GM12878 (cell line): ENCODE measurements around the gene SULF2. TPM values are rescaled to one million over a fixed set of nuclear protein-coding genes. Genes with fewer than 3 reads are reported as not detected.

Experiments
- ATAC-seq: fragments of 200-7000 bp; cut with Tn5 transposase; 3 replicates; pipeline ENCODE4 v1.9.1; 2020; ENCODE audit warnings: mild to moderate bottlenecking, moderate library complexity
- BruUV-seq: library from RNA; stranded (reverse); fragments of 400-500 nt; replicated peaks from 2 replicates; lab custom pipeline; 2021; lab: Mats Ljungman, UMichigan
- CTCF ChIA-PET: fragments of 300-600 bp; sonication (Branson Sonifier 250); formaldehyde crosslinking; extraction: SDS; loops from one replicate; lab custom pipeline; 2021; ENCODE audit warnings: inconsistent platforms; lab: Yijun Ruan, JAX
- POLR2A ChIA-PET: fragments of 350-600 bp; formaldehyde crosslinking; extraction: SDS; loops from one replicate; lab custom pipeline; 2021; ENCODE audit warnings: inconsistent platforms; lab: Charles Lee
- RAD21 ChIA-PET: fragments of 300-600 bp; sonication (Branson Sonifier 250); formaldehyde crosslinking; loops from one replicate; lab custom pipeline; 2023; ENCODE audit warnings: antibody characterized with exemption; ENCODE audit not compliant: unreplicated experiment; lab: Charles Lee
- SMC1A ChIA-PET: fragments of 300-600 bp; sonication (Branson Sonifier 250); formaldehyde crosslinking; loops from one replicate; lab custom pipeline; 2023; ENCODE audit not compliant: unreplicated experiment, uncharacterized antibody; lab: Charles Lee
- DNase-seq: peaks from one replicate; pipeline ENCODE4 v3.0.0-alpha.2; 2011; ENCODE audit warnings: low read depth, low spot score
- FAIRE-seq: peaks from 3 replicates; lab custom pipeline; 2011; peaks lifted over from hg19 to GRCh38; lab: Jason Lieb, UNC
- H2AFZ ChIP-seq: 2 replicates; pipeline ENCODE4 v1.6.0; 2011; ENCODE audit warnings: low read depth, low read length, control low read depth; ENCODE audit not compliant: control insufficient read depth
- H3K27ac ChIP-seq: 2 replicates; pipeline ENCODE4 v1.5.1; 2011; ENCODE audit warnings: control low read depth; ENCODE audit not compliant: control insufficient read depth, insufficient read depth
- H3K27me3 ChIP-seq, 2 experiments: replicated peaks in 1 of 2; 2 replicates each; pipeline versions ENCODE4 v1.6.0 to v1.6.1; 2011; ENCODE audit warnings: low read length in 1 of 2; ENCODE audit not compliant: control insufficient read depth in 2 of 2, insufficient read depth in 2 of 2
- H3K36me3 ChIP-seq, 2 experiments: 2 replicates each; pipeline ENCODE4 v1.5.1; 2011; ENCODE audit warnings: low read length in 1 of 2; ENCODE audit not compliant: control insufficient read depth in 2 of 2, insufficient read depth in 2 of 2
- H3K4me1 ChIP-seq: 2 replicates; pipeline ENCODE4 v1.6.1; 2011; ENCODE audit warnings: mild to moderate bottlenecking, low read length, moderate library complexity, mixed read lengths; ENCODE audit not compliant: control insufficient read depth, insufficient read depth
- H3K4me2 ChIP-seq: 2 replicates; pipeline ENCODE4 v1.6.0; 2011; ENCODE audit warnings: control low read depth; ENCODE audit not compliant: control insufficient read depth, insufficient read depth
- H3K4me3 ChIP-seq: fragments of 200-600 bp; sonication (generic); 2 replicates; pipeline ENCODE4 v1.5.1; 2016
- H3K79me2 ChIP-seq: 2 replicates; pipeline ENCODE4 v1.6.0; 2011; ENCODE audit warnings: low read length; ENCODE audit not compliant: control insufficient read depth, insufficient read depth
- H3K9ac ChIP-seq: 2 replicates; pipeline ENCODE4 v1.8.0; 2011; ENCODE audit warnings: low read length, control low read depth, mixed read lengths; ENCODE audit not compliant: control insufficient read depth, insufficient read depth
- H3K9me3 ChIP-seq: replicated peaks from 3 replicates; pipeline ENCODE4 v1.5.1; 2011; ENCODE audit warnings: mild to moderate bottlenecking, low read length; ENCODE audit not compliant: control insufficient read depth, insufficient read depth
- H4K20me1 ChIP-seq: 2 replicates; pipeline ENCODE4 v1.6.0; 2011; ENCODE audit not compliant: control insufficient read depth, insufficient read depth
- ATF3 ChIP-seq: IDR thresholded peaks from 2 replicates; pipeline ENCODE4 v1.6.1; 2011; ENCODE audit warnings: low read depth, mild to moderate bottlenecking, low read length, moderate library complexity, borderline replicate concordance; ENCODE audit errors: extremely low read depth
- BCLAF1 ChIP-seq: fragments of 450-650 bp; IDR thresholded peaks from 2 replicates; pipeline ENCODE4 v1.6.1; 2017; ENCODE audit warnings: antibody characterized with exemption, mild to moderate bottlenecking, moderate library complexity
- CBX3 ChIP-seq: fragments of 200-600 bp; sonication (generic); IDR thresholded peaks from 2 replicates; pipeline ENCODE4 v1.6.1; 2016; ENCODE audit warnings: low read depth, borderline replicate concordance
- E2F4 ChIP-seq: IDR thresholded peaks from 2 replicates; pipeline ENCODE4 v1.6.1; 2012; ENCODE audit warnings: low read depth, low read length, improper control_type of control experiment
- FOXK2 ChIP-seq: fragments of 450-650 bp; IDR thresholded peaks from 2 replicates; pipeline ENCODE4 v1.6.1; 2017; ENCODE audit warnings: mild to moderate bottlenecking, moderate library complexity
- IKZF1 ChIP-seq: fragments of 450-650 bp; conservative IDR thresholded peaks from 2 replicates; pipeline ENCODE4 v1.6.1; 2017; ENCODE audit warnings: antibody characterized with exemption, mild to moderate bottlenecking
- KAT2A ChIP-seq: conservative IDR thresholded peaks from 2 replicates; pipeline ENCODE4 v1.6.1; 2011; ENCODE audit warnings: low read depth, low read length; ENCODE audit not compliant: control insufficient read depth
- KDM1A ChIP-seq: fragments of 200-600 bp; sonication (generic); IDR thresholded peaks from 2 replicates; pipeline ENCODE4 v1.6.1; 2016; ENCODE audit warnings: borderline replicate concordance
- MAX ChIP-seq: IDR thresholded peaks from 2 replicates; pipeline ENCODE4 v1.6.1; 2012; ENCODE audit warnings: low read depth, low read length, improper control_type of control experiment
- MEF2A ChIP-seq: IDR thresholded peaks from 2 replicates; pipeline ENCODE4 v1.6.1; 2011; ENCODE audit warnings: low read depth, mild to moderate bottlenecking, low read length, moderate library complexity; ENCODE audit not compliant: insufficient read depth
- NRF1 ChIP-seq: conservative IDR thresholded peaks from 2 replicates; pipeline ENCODE4 v1.6.1; 2011; ENCODE audit warnings: mild to moderate bottlenecking, low read depth, low read length, improper control_type of control experiment
- PAX8 ChIP-seq: fragments of 450-650 bp; IDR thresholded peaks from 2 replicates; pipeline ENCODE4 v1.6.1; 2017; ENCODE audit warnings: mild to moderate bottlenecking, moderate library complexity
- SMAD5 ChIP-seq: IDR thresholded peaks from 2 replicates; pipeline ENCODE4 v1.6.1; 2016; ENCODE audit warnings: antibody characterized with exemption, low read depth
- SREBF2 ChIP-seq: IDR thresholded peaks from 2 replicates; pipeline ENCODE4 v1.6.1; 2012; ENCODE audit warnings: mild to moderate bottlenecking, low read length
- SRF ChIP-seq, 2 experiments: IDR thresholded peaks; 2 replicates each; pipeline ENCODE4 v1.6.1; 2011; ENCODE audit warnings: low read depth in 2 of 2, low read length in 2 of 2, mild to moderate bottlenecking in 1 of 2, moderate library complexity in 1 of 2
- ZBTB33 ChIP-seq: fragments of 450-650 bp; IDR thresholded peaks from 2 replicates; pipeline ENCODE4 v1.6.1; 2017; ENCODE audit warnings: mild to moderate bottlenecking
- ZNF274 ChIP-seq: IDR thresholded peaks from one replicate; pipeline ENCODE4 v1.8.0; 2011; ENCODE audit not compliant: insufficient read length, insufficient read depth
- ZZZ3 ChIP-seq: IDR thresholded peaks from 2 replicates; pipeline ENCODE4 v1.6.1; 2011; ENCODE audit warnings: low read depth; ENCODE audit not compliant: control insufficient read depth, insufficient read length
- WGBS: methylation state at CpG from one replicate; pipeline ENCODE4 v1.1.6; 2016; ENCODE audit warnings: low lambda C conversion rate; ENCODE audit not compliant: insufficient replicate concordance, insufficient coverage; ENCODE audit errors: missing lambda C conversion rate; 5-methylcytosine and 5-hydroxymethylcytosine counted together
- in situ Hi-C: fragments of 300-500 bp; cut with MboI; formaldehyde crosslinking; loops from 9 replicates; pipeline ENCODE4 v1.14.3; 2018; ENCODE audit warnings: mixed read lengths
- intact Hi-C: fragments of 100-400 bp; cut with micrococcal nuclease; formaldehyde crosslinking; loops from one replicate; pipeline ENCODE4 v1.14.2; 2022; ENCODE audit not compliant: unreplicated experiment
- polyA plus RNA-seq, 11 experiments: library from polyadenylated mRNA; depleted of rRNA in 4 of 11; unstranded in 6 of 11; stranded (reverse) in 5 of 11; fragments of >200 nt; fragmentation: Nextera tagmentation in 4 of 11; fragmentation: Illumina TruSeq in 1 of 11; extraction: Ambion mirVana in 4 of 11; extraction: Trizol in 1 of 11; gene quantifications; 1 replicate in 1 of 11; 2 replicates in 10 of 11; pipeline versions ENCODE4 v1.2.1 to v1.2.3, GENCODE V29; 2011 to 2016; ENCODE audit warnings: inconsistent platforms in 2 of 11, missing spikeins in 2 of 11, low read depth in 1 of 11
- total RNA-seq, 4 experiments: library from RNA; depleted of rRNA in 3 of 4; stranded (reverse); fragments of >200 nt in 3 of 4; fragmentation: Illumina TruSeq in 1 of 4; extraction: Trizol in 1 of 4; gene quantifications; 2 replicates each; pipeline versions ENCODE4 v1.2.1 to v1.2.3, GENCODE V29; 2013 to 2021

Gene SULF2
- total and polyA plus RNA-seq, 10 of the 15 experiments (the other 5 are each of a cell fraction or from before 2014, with no cell fraction given): 0.69 to 4.1 (median 1.6) TPM

GRCh38 chr20:47622118-47622665, 163.1 kb downstream of the SULF2 start:
- no peak overlapping the region for H3K27ac ChIP-seq
- H3K4me1 ChIP-seq: peaks cover 10% of the 10 kb centered on the region
- in situ Hi-C loops: loop anchor here (5.0 kb wide), 2 partner anchors 225 to 345 kb away; no protein-coding TSS in a partner anchor
- no peak for DNase-seq
- ChIA-PET CTCF (interaction anchor here (1.5 to 3.2 kb wide), 5 partner anchors 12 to 426 kb away, joined by 7 to 40 read pairs (median 16); partner anchors contain the start of gene NCOA3), RAD21 (interaction anchor here (1.1 to 3.9 kb wide), 8 partner anchors 12 to 239 kb away, joined by 3 to 56 read pairs (median 5); partner anchors contain the start of gene NCOA3), SMC1A (interaction anchor here (1.4 to 4.5 kb wide), 7 partner anchors 62 to 242 kb away, joined by 3 to 42 read pairs (median 13); partner anchors contain the start of gene NCOA3), POLR2A (no interaction called here)
- FAIRE-seq: no peak
- ATAC-seq: no peak
- WGBS: 88% methylated on average over 9 of the region's 9 CpGs
- no peaks in the 10 kb centered on the region for H3K9me3 ChIP-seq
- H4K20me1 ChIP-seq: no peaks in the 10 kb centered on the region
- H3K9ac ChIP-seq: no peak overlapping the region
- H3K79me2 ChIP-seq: peaks cover 39% of the 10 kb centered on the region
- H3K36me3 ChIP-seq: peaks cover 6 to 30% of the 10 kb centered on the region in 2 experiments
- H3K4me3 ChIP-seq: no peak overlapping the region
- no peak overlapping the region for H2AFZ ChIP-seq
- H3K27me3 ChIP-seq: no peaks in the 10 kb centered on the region
- intact Hi-C loops: loop anchor here (5.0 to 10.0 kb wide), 2 partner anchors 210 to 867 kb away; no protein-coding TSS in a partner anchor
- H3K4me2 ChIP-seq: no peak overlapping the region
- BruUV-seq: no TSS peak
- TF ChIP-seq SREBF2 (no peak), NRF1 (no peak), IKZF1 (no peak), ZBTB33 (no peak), PAX8 (no peak), SMAD5 (no peak), CBX3 (no peak), ATF3 (no peak), MAX (no peak), SRF (IDR thresholded peaks at IDR 0.05; ENCODE audit: low read depth in 2 of 2, low read length in 2 of 2) (no peak), ZZZ3 (no peak), FOXK2 (no peak), KDM1A (no peak), ZNF274 (no peak), E2F4 (no peak), MEF2A (no peak), BCLAF1 (no peak), KAT2A (no peak)
